Hepatocyte (in vitro differentiated cells): Measurements from ENCODE around the gene CDADC1.

Experiments used
- CTCF ChIP-seq: fragments of 200-600 bp; sonication (generic); IDR thresholded peaks from 2 replicates; pipeline ENCODE4 v1.5.1; 2016; ENCODE audit warnings: antibody characterized with exemption, mild to moderate bottlenecking; ENCODE audit not compliant: poor library complexity
- EZH2phosphoT487 ChIP-seq: fragments of 200-600 bp; sonication (generic); IDR thresholded peaks from one replicate; pipeline ENCODE4 v1.6.1; 2018; ENCODE audit warnings: antibody characterized with exemption, mild to moderate bottlenecking, low read depth, moderate library complexity; ENCODE audit not compliant: unreplicated experiment, severe bottlenecking

GRCh38 chr13:49238621-49239020, 9.1 kb upstream of the CDADC1 start:
- no peak for TF ChIP-seq CTCF
- no peak for TF ChIP-seq EZH2phosphoT487
